ENCODE data around the gene OBSL1.

The OBSL1 gene

DNA sequence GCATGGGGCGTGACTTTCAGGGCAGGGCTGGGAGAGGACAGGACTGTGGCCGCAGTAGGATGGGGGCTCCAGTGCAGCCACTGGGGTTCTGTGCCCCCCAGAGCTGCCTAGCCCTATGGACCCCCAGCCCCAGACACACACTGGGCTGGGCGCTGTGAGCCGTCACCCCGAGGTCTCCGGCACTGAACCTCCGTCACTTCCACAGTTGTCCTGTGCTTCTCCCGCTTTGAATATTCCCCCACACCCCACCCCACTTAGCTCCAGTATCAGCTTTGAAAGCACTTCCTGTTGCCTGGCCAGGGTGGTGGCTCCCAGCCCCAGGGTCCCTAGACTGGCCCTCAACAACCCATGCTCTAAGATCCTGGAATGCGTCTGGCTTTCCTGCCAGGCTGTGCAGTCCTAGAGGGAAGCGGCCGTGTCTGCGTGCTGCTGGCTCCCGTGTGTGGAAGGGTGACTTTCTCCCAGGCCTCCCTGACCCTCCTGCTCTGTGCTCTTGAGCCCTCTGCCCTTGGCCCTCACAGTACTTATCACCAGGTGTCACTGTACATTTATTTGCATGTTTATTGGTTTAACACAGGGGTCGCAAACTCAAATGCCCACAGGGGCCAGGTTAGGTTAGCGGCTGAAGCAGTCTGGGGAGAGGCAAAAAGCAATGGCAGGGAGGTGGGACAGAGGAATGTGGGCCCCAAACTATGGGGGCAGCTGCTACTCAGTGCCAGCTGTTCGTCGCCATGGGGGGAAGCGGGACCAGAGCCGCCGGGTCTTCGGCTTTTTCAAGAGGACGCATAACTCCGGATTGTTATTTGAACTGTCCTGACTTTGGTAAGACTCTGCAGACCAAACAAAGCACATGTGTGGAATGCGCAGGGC is 9.9 kb downstream of the OBSL1 start:
- no peak for TF ChIP-seq CTCF (IDR thresholded peaks at IDR 0.05; ENCODE audit: low read depth, low read length, missing control alignments)
- DNase-seq (ENCODE audit: extremely low read depth, low read depth): no peak
- H3K4me3 ChIP-seq (replicated peaks; ENCODE audit: low read depth, low read length): no peak overlapping the region

- TF ChIP-seq CTCF (IDR thresholded peaks at IDR 0.05; ENCODE audit: low read depth, low read length, missing control alignments): no peak
- DNase-seq (ENCODE audit: extremely low read depth, low read depth): no peak
- no peak overlapping the region for H3K4me3 ChIP-seq (replicated peaks; ENCODE audit: low read depth, low read length)
These were observed 10.5 kb downstream of the OBSL1 start for GRCh38 chr2:219560893-219561178.

- H3K4me3 ChIP-seq (replicated peaks; ENCODE audit: low read depth, low read length): no peak overlapping the region
- TF ChIP-seq CTCF (IDR thresholded peaks at IDR 0.05; ENCODE audit: low read depth, low read length, missing control alignments): peak; percentile 62
- no peak for DNase-seq (ENCODE audit: extremely low read depth, low read depth)
These were observed 11.1 kb downstream of the OBSL1 start for GRCh38 chr2:219560037-219560892.

DNA sequence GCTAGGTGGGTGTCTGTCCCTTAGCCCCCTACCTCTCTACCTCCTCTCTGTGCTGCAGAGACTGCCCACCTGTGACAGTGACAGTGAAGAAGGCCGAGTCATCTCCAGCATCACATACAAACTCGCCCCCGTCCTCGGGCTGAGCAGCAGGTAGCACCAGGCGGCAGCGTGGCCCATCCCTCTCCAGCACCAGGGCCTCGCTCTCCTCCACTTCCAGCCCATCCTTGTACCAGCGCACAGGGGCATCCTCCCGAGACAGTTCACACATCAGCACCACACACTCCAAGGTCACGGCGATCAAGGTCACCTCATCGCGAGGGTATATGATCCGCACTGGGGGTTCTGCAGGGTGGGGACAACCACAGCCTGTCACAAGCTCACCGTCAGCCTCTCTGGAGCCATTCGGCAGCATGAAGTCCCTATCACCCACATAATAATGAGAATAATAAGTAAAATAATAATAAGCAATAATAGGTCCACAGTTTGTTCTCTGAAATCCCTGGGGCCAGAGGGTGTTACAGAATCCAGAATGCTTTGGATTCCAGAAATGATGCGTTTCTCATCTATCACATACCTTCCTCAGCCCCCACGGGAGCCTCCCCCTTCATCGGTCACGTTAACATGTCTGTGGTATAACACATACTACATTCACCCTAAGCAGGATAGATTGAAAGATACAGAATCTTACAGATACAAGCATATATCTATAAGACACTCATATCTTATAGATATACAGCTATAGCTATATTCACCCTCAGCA is 12.0 kb downstream of the OBSL1 start:
- DNase-seq (ENCODE audit: extremely low read depth, low read depth): no peak
- H3K4me3 ChIP-seq (replicated peaks; ENCODE audit: low read depth, low read length): no peak overlapping the region
- TF ChIP-seq CTCF (IDR thresholded peaks at IDR 0.05; ENCODE audit: low read depth, low read length, missing control alignments): no peak

DNA sequence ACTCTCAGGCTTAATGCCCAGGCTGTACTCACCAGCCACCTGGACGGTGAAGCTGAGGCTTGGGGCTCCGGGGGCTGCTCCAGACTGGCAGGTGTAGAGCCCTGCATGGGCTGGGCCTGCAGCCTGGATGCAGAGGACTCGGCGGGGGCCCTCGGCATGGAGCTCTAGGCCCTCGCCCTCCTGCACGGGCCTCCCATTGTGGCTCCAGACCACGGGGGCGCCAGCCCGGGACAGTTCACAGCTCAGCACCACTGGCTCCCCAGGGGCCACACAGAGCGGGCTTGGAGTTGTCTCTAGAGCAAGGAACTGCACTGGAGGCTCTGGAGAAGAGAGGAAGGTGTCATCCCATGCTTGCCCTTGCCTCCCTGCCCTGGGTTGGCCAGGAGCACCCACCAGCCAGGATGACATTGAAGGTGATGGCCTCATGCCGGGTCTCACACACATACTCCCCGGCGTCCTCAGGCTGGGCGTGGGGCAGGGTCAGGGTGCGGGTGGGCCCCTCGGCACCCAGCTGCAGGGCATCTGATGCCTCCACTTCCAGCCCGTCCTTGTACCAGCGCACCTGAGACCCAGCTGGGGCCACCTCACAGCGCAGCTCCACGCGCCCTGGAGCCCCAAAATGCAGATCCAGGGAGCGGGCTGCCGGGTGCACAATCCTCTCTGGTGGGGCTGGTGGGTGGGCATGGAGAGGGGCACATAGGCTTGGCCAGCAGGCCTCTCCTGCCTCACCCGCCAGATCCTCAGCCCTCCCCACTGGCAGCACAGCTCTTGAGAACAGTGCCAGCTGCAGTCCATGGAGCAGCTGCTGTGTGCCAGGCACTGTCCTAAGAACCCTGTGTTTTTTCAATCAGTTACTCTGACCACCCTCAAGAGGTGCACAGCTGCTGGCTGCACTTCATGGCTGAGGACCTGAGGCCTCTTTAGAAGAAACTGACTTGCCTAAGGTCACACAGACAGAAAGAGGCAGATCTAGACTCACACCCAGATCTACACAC is 13.3 kb downstream of the OBSL1 start:
- no peak for DNase-seq (ENCODE audit: extremely low read depth, low read depth)
- no peak overlapping the region for H3K4me3 ChIP-seq (replicated peaks; ENCODE audit: low read depth, low read length)
- no peak for TF ChIP-seq CTCF (IDR thresholded peaks at IDR 0.05; ENCODE audit: low read depth, low read length, missing control alignments)

- no peak overlapping the region for H3K4me3 ChIP-seq (replicated peaks; ENCODE audit: low read depth, low read length)
- no peak for TF ChIP-seq CTCF (IDR thresholded peaks at IDR 0.05; ENCODE audit: low read depth, low read length, missing control alignments)
- no peak for DNase-seq (ENCODE audit: extremely low read depth, low read depth)
These were observed 14.0 kb downstream of the OBSL1 start for GRCh38 chr2:219557320-219557719.
